Glutamatergic neuron (in vitro differentiated cells): ENCODE data around the gene GMIP. TPM values are rescaled to one million over a fixed set of nuclear protein-coding genes. Genes with fewer than 3 reads are reported as not detected.
A peak's percentile ranks its signal among the peaks of the same experiment; 100 is the strongest.

Experiments used
- DNase-seq: peaks from one replicate; pipeline ENCODE4 v3.0.0; 2022
- H3K27ac Mint-ChIP-seq: one replicate; pipeline ENCODE4 v1.8.0; 2020; ENCODE audit warnings: mild to moderate bottlenecking, mixed read lengths, inconsistent platforms; ENCODE audit not compliant: unreplicated experiment
- H3K27me3 Mint-ChIP-seq: one replicate; pipeline ENCODE4 v1.8.0; 2020; ENCODE audit warnings: mild to moderate bottlenecking, moderate library complexity, mixed read lengths, inconsistent platforms; ENCODE audit not compliant: unreplicated experiment
- H3K36me3 Mint-ChIP-seq: one replicate; pipeline ENCODE4 v1.8.0; 2020; ENCODE audit warnings: mild to moderate bottlenecking, mixed read lengths, inconsistent platforms; ENCODE audit not compliant: unreplicated experiment
- H3K4me1 Mint-ChIP-seq: one replicate; pipeline ENCODE4 v1.8.0; 2020; ENCODE audit warnings: mild to moderate bottlenecking, low read depth, mixed read lengths, inconsistent platforms; ENCODE audit not compliant: unreplicated experiment
- H3K4me3 Mint-ChIP-seq: one replicate; pipeline ENCODE4 v1.8.0; 2020; ENCODE audit warnings: mild to moderate bottlenecking, mixed read lengths, inconsistent platforms; ENCODE audit not compliant: unreplicated experiment
- H3K9me3 Mint-ChIP-seq: one replicate; pipeline ENCODE4 v1.8.0; 2020; ENCODE audit warnings: mild to moderate bottlenecking, moderate library complexity, mixed read lengths, inconsistent platforms; ENCODE audit not compliant: unreplicated experiment
- CTCF ChIP-seq: fragments of 200-600 bp; sonication (generic); IDR thresholded peaks from one replicate; pipeline ENCODE4 v1.5.0; 2021; ENCODE audit not compliant: partially characterized antibody, unreplicated experiment
- total RNA-seq: library from RNA; stranded (reverse); fragmentation: NEBNext Ultra II Directional; extraction: Animal tissue kit (Norgen Biotek cat#: 25700); gene quantifications from one replicate; pipeline ENCODE4 v1.2.1, GENCODE V29; 2021; ENCODE audit not compliant: unreplicated experiment

Gene GMIP
- total RNA-seq, 1 donor from 2014 or later, result 204 TPM

DNA sequence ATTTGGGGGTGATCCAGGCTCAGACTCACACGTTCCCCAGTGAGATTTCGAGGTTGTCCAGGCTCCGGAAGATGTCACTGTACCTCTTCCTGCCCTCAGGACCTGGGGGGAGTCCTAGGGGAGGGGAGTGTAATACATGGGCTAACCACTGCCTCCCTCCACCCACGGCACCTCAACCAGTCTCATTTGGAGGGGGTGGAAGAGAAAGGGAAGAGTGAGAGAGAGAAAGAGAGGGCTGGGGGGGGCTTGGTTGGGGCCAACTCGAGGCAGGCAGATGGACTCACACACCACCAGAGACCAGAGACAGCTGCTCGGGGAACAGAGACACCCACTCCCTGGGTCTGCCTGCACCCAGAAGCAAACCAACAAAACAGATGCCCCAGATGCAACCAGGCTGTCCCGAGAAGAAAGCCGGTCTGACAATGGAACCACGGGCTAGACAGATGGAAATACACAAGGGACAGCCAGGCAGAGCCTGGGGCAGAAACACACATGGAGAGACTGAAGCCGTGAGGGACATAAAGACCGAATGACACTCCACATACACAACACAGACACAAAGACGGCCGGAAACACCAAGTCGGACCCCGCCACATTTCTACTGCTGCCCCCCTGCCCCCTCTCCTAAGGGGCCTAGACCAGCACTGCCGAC, 825 bp downstream of the GMIP start:
- Mint-ChIP-seq H3K36me3 (no peaks in the 10 kb centered on the region), H3K4me3 (peak overlapping the region; percentile 95), H3K9me3 (peaks cover 27% of the 10 kb centered on the region), H3K27ac (peak overlapping the region; percentile 100), H3K4me1 (peaks cover 15% of the 10 kb centered on the region), H3K27me3 (peaks cover 13% of the 10 kb centered on the region)
- DNase-seq, result peak; percentile 82
- TF ChIP-seq CTCF, result no peak

DNA sequence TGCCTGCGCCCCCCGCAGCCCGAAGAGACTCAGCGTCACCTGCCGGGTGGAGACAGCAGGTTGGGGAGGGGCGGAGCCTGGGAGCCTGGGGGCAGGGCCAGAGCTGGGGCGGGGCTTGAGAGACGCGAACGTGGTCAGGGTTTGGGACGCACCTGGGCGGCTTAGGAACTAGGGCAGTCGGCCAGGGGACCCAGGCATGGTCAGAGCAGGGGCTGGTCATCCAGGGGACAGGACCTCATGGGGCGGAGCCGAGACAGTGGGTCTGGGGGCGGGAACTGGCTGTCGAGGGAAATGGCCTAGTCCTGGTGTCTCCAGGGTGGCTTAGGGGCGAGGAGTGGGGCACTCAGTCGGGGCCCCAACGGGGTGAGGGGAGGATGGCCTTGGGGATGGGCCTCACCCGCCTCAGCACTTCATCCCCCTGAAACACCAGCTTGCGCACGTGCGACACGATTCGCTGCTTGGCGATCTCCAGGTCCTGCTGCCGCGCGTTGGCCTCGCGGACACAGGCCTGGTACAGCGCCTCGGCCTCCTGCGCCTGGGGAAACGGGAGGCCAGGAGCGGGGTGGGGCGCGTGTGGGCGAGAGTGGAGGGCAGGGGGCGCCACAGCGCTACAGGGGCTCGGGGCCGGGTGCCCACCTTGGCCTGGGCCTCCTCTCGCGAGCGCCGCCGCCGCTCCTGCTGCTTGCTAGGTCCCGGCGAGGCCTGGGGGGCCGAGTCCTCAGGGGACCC, 5.8 kb downstream of the GMIP start:
- H3K27ac Mint-ChIP-seq, result no peak overlapping the region
- H3K4me3 Mint-ChIP-seq, result no peak overlapping the region
- peaks cover 16% of the 10 kb centered on the region for H3K4me1 Mint-ChIP-seq
- TF ChIP-seq CTCF, result no peak
- H3K36me3 Mint-ChIP-seq, result peaks cover 19% of the 10 kb centered on the region
- peaks cover 18% of the 10 kb centered on the region for H3K27me3 Mint-ChIP-seq
- DNase-seq, result no peak
- peaks cover 21% of the 10 kb centered on the region for H3K9me3 Mint-ChIP-seq

GRCh38 chr19:19637186-19637522, 6.3 kb downstream of the GMIP start:
- H3K9me3 Mint-ChIP-seq, result peaks cover 17% of the 10 kb centered on the region
- no peak for DNase-seq
- peaks cover 10% of the 10 kb centered on the region for H3K4me1 Mint-ChIP-seq
- H3K27ac Mint-ChIP-seq, result no peak overlapping the region
- H3K27me3 Mint-ChIP-seq, result peaks cover 14% of the 10 kb centered on the region
- H3K36me3 Mint-ChIP-seq, result peaks cover 21% of the 10 kb centered on the region
- H3K4me3 Mint-ChIP-seq, result no peak overlapping the region
- no peak for TF ChIP-seq CTCF

DNA sequence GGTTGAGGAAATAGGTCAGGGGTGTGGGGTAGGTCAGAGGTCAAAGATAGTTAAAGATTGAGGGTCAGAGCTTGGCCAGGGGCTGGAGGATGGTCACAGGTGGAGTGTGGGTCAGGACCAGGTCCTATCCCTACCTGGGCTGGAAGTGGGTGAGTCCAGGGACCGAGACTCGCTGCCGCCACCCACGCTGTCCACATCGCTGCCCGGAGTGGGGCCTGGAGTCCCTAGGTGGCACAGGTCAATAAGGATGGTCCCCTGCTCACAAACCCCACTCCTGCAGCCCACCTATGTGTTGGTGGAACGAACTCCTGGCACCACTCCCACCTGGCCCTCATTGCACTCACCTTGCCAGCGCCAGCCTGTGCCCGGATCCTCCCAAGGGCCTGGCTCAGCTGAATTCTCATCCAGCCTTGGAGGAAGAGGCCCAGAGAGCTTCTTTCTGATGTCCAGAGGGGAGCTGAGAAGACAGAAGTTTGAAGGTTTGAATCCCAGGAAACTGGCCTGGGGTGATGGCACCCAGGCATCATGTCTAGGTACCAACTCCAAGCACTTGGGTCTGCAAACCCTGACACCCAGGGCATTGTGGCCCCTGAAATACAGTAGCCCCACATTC, 6.8 kb downstream of the GMIP start:
- peaks cover 7% of the 10 kb centered on the region for H3K4me1 Mint-ChIP-seq
- TF ChIP-seq CTCF, result no peak
- no peak overlapping the region for H3K27ac Mint-ChIP-seq
- no peak overlapping the region for H3K4me3 Mint-ChIP-seq
- H3K27me3 Mint-ChIP-seq, result peaks cover 11% of the 10 kb centered on the region
- H3K9me3 Mint-ChIP-seq, result peaks cover 13% of the 10 kb centered on the region
- no peak for DNase-seq
- H3K36me3 Mint-ChIP-seq, result peaks cover 21% of the 10 kb centered on the region

DNA sequence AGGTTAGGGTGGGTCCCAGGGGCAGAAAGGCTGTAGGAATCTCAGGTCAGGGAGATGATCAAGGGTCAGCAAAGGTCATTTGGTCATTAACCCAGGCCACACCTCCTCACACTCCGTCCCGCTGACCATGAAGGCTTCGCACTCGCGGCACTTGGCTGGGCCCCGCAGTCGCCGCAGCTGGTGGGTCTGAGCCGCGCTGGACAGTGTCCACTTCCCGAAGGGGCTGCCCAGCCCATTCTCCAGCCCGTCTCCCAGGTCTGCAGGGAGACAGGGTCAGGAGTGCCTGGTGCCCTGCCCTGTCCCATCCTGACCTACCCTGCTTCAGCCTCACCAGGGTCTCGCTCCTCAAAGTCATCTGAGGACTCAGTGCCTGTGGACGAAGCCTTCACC, 8.1 kb downstream of the GMIP start:
- H3K36me3 Mint-ChIP-seq, result peaks cover 21% of the 10 kb centered on the region
- no peak overlapping the region for H3K4me3 Mint-ChIP-seq
- peaks cover 11% of the 10 kb centered on the region for H3K27me3 Mint-ChIP-seq
- H3K9me3 Mint-ChIP-seq, result peaks cover 13% of the 10 kb centered on the region
- no peak overlapping the region for H3K27ac Mint-ChIP-seq
- no peak for TF ChIP-seq CTCF
- peaks cover 7% of the 10 kb centered on the region for H3K4me1 Mint-ChIP-seq
- no peak for DNase-seq
